ENCODE results near the gene RCL1.

RCL1 gene

GRCh38 chr9:4839470-4839912 is 46.7 kb downstream of the RCL1 start:
- H3K9me3 ChIP-seq (replicated peaks; ENCODE audit: insufficient read depth, low read length) = no peaks in the 10 kb centered on the region
- no peaks in the 10 kb centered on the region for H3K36me3 ChIP-seq (replicated peaks; ENCODE audit: insufficient read depth, low read length)

GRCh38 chr9:4840018-4840417 is 47.3 kb downstream of the RCL1 start:
- no peak overlapping the region for H3K4me3 ChIP-seq (ENCODE audit: low read length)
- no peaks in the 10 kb centered on the region for H3K27me3 ChIP-seq (replicated peaks; ENCODE audit: insufficient read depth, low read length)
- H3K4me1 ChIP-seq (ENCODE audit: low read length) = no peaks in the 10 kb centered on the region
- H3K27ac ChIP-seq (ENCODE audit: low read length) = no peak overlapping the region
- no peak for DNase-seq
- H4K20me1 ChIP-seq (ENCODE audit: insufficient read depth, low read length) = no peaks in the 10 kb centered on the region
- no peak overlapping the region for H2AFZ ChIP-seq (ENCODE audit: low read length)
- peaks cover 37% of the 10 kb centered on the region for H3K79me2 ChIP-seq (ENCODE audit: low read length)
- 0 out of 2 replicates have a peak, but pooled peaks cover 4% of the 10 kb centered on the region for H3K36me3 ChIP-seq (replicated peaks; ENCODE audit: insufficient read depth, low read length)
- H3K9ac ChIP-seq (ENCODE audit: low read length) = no peak overlapping the region
- TF ChIP-seq EZH2phosphoT487 (IDR thresholded peaks at IDR 0.05; ENCODE audit: low read length) (no peak), CTCF (IDR thresholded peaks at IDR 0.05; ENCODE audit: low read length) (no peak), EZH2 (optimal IDR thresholded peaks at IDR 0.05; ENCODE audit: low read depth, low read length) (no peak)
- H3K9me2 ChIP-seq (replicated peaks; ENCODE audit: insufficient read depth, low read length) = no peaks in the 10 kb centered on the region
- H3K4me2 ChIP-seq (ENCODE audit: low read depth, low read length) = no peak overlapping the region
- H3K9me3 ChIP-seq (replicated peaks; ENCODE audit: insufficient read depth, low read length) = no peaks in the 10 kb centered on the region
- H3F3A ChIP-seq (ENCODE audit: insufficient read depth, low read length) = no peaks in the 10 kb centered on the region

More at GRCh38 chr9:4839470-4839912, 46.7 kb downstream of the RCL1 start:
- Histone ChIP-seq H3K79me2 (ENCODE audit: low read length) (peaks cover 37% of the 10 kb centered on the region), H3K9ac (ENCODE audit: low read length) (no peak overlapping the region), H3K27ac (ENCODE audit: low read length) (no peak overlapping the region), H3K4me2 (ENCODE audit: low read depth, low read length) (no peak overlapping the region), H3F3A (ENCODE audit: insufficient read depth, low read length) (no peaks in the 10 kb centered on the region), H4K20me1 (ENCODE audit: insufficient read depth, low read length) (no peaks in the 10 kb centered on the region), H3K4me1 (ENCODE audit: low read length) (no peaks in the 10 kb centered on the region), H3K9me2 (replicated peaks; ENCODE audit: insufficient read depth, low read length) (no peaks in the 10 kb centered on the region), H3K27me3 (replicated peaks; ENCODE audit: insufficient read depth, low read length) (no peaks in the 10 kb centered on the region), H3K4me3 (ENCODE audit: low read length) (no peak overlapping the region), H2AFZ (ENCODE audit: low read length) (no peak overlapping the region)
- no peak for DNase-seq
- TF ChIP-seq EZH2 (optimal IDR thresholded peaks at IDR 0.05; ENCODE audit: low read depth, low read length) (no peak), EZH2phosphoT487 (IDR thresholded peaks at IDR 0.05; ENCODE audit: low read length) (no peak), CTCF (IDR thresholded peaks at IDR 0.05; ENCODE audit: low read length) (no peak)

GRCh38 chr9:4842213-4842612 is 49.5 kb downstream of the RCL1 start:
- TF ChIP-seq EZH2phosphoT487 (IDR thresholded peaks at IDR 0.05; ENCODE audit: low read length) (no peak), EZH2 (optimal IDR thresholded peaks at IDR 0.05; ENCODE audit: low read depth, low read length) (no peak), CTCF (IDR thresholded peaks at IDR 0.05; ENCODE audit: low read length) (no peak)
- no peak overlapping the region for H2AFZ ChIP-seq (ENCODE audit: low read length)
- no peaks in the 10 kb centered on the region for H3K9me2 ChIP-seq (replicated peaks; ENCODE audit: insufficient read depth, low read length)
- no peak overlapping the region for H3K4me2 ChIP-seq (ENCODE audit: low read depth, low read length)
- H3K9ac ChIP-seq (ENCODE audit: low read length) = no peak overlapping the region
- no peak overlapping the region for H3K27ac ChIP-seq (ENCODE audit: low read length)
- H3K79me2 ChIP-seq (ENCODE audit: low read length) = peaks cover 31% of the 10 kb centered on the region
- H3F3A ChIP-seq (ENCODE audit: insufficient read depth, low read length) = no peaks in the 10 kb centered on the region
- no peaks in the 10 kb centered on the region for H4K20me1 ChIP-seq (ENCODE audit: insufficient read depth, low read length)
- no peaks in the 10 kb centered on the region for H3K9me3 ChIP-seq (replicated peaks; ENCODE audit: insufficient read depth, low read length)
- no peak overlapping the region for H3K4me3 ChIP-seq (ENCODE audit: low read length)
- peaks cover 8% of the 10 kb centered on the region; the same call in 1 of the 2 replicates for H3K36me3 ChIP-seq (replicated peaks; ENCODE audit: insufficient read depth, low read length)
- H3K4me1 ChIP-seq (ENCODE audit: low read length) = no peaks in the 10 kb centered on the region
- no peaks in the 10 kb centered on the region for H3K27me3 ChIP-seq (replicated peaks; ENCODE audit: insufficient read depth, low read length)
- DNase-seq = no peak
